ENCODE measurements around the gene HES3. TPM values are rescaled to one million over a fixed set of nuclear protein-coding genes. Genes with fewer than 3 reads are reported as not detected.

HES3 gene
- total RNA-seq, 1 donor, result not detected

DNA sequence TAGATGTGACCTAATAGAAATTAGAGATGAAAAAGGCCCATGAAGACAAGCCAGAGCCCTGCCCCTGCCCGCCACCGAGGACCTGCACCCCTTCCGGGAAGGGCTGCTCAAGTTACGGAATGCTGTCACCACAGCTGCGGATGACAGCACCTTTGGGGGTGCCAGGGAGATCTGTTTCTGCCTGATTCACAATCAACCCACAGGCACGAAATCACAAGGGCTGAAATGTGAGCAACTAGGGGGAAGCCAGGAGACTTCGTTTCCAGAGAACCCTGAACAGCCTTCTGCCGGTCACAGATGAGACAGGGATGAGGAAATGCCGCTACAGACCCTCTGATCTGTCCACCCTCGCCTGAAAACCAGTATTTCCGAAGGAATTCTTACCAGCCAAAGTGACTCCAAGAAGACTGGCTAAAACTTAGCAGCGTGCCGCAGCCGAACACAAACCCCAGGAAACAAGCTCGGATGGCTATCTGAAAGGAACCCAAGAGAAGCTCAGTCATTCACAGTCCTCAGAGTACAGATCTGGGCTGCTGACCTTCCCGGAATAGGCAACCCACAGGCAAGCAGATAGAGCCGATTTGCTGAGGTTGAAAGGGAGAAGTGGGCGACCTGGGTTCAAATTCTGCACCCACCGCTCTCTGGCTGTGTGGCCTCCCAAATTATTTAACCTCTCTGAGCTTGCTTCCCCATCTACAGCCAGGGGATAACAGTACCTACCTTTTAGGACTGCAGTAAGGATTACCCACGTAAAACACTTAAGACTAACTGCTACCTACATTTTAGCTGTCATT, 9.3 kb upstream of the HES3 start:
- H3K4me3 ChIP-seq (ENCODE audit: low read depth, low read length), result peak overlapping the region; percentile 83
- peak; percentile 33 for DNase-seq (ENCODE audit: low read depth)
- TF ChIP-seq, protein P1, sequence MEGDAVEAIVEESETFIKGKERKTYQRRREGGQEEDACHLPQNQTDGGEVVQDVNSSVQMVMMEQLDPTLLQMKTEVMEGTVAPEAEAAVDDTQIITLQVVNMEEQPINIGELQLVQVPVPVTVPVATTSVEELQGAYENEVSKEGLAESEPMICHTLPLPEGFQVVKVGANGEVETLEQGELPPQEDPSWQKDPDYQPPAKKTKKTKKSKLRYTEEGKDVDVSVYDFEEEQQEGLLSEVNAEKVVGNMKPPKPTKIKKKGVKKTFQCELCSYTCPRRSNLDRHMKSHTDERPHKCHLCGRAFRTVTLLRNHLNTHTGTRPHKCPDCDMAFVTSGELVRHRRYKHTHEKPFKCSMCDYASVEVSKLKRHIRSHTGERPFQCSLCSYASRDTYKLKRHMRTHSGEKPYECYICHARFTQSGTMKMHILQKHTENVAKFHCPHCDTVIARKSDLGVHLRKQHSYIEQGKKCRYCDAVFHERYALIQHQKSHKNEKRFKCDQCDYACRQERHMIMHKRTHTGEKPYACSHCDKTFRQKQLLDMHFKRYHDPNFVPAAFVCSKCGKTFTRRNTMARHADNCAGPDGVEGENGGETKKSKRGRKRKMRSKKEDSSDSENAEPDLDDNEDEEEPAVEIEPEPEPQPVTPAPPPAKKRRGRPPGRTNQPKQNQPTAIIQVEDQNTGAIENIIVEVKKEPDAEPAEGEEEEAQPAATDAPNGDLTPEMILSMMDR (IDR thresholded peaks at IDR 0.05; ENCODE audit: insufficient read depth, low read depth, low read length), result no peak

GRCh38 chr1:6235296-6235677, 8.7 kb upstream of the HES3 start:
- TF ChIP-seq, protein P1 (IDR thresholded peaks at IDR 0.05; ENCODE audit: insufficient read depth, low read depth, low read length), result no peak
- DNase-seq (ENCODE audit: low read depth), result no peak
- H3K4me3 ChIP-seq (ENCODE audit: low read depth, low read length), result peak overlapping the region; percentile 83

GRCh38 chr1:6237093-6237492, 6.9 kb upstream of the HES3 start:
- no peak for DNase-seq (ENCODE audit: low read depth)
- H3K4me3 ChIP-seq (ENCODE audit: low read depth, low read length), result no peak overlapping the region

DNA sequence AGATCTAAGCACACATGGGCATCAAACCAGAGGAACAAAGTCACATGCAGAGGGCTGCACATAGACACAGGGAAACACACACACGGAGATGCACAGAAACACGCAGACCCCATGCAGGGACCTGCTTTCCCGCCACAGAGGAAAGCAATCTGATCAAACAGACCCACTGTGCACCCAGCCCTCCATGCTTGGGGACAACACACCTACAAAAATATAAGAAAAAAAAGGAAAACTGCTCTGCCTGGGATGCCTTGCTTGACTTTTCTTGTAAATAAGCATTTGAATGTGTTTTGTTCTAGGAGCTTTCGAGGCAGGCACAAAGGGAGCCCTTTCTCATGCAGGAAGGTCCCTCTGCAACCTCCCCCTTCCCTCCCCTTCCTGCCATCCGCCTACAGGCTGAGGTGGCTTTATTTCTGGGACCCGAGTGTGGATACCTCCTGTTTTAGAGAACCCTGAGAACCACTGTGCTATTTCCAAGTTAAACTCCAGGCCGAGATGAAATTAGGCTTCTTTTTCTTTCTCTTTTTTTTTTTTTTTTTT, 4.7 kb upstream of the HES3 start:
- TF ChIP-seq, protein P1 (IDR thresholded peaks at IDR 0.05; ENCODE audit: insufficient read depth, low read depth, low read length), result no peak
- no peak for DNase-seq (ENCODE audit: low read depth)
- H3K4me3 ChIP-seq (ENCODE audit: low read depth, low read length), result no peak overlapping the region

More at GRCh38 chr1:6237093-6237492, 6.9 kb upstream of the HES3 start:
- TF ChIP-seq, protein P1 (IDR thresholded peaks at IDR 0.05; ENCODE audit: insufficient read depth, low read depth, low read length), result no peak

DNA sequence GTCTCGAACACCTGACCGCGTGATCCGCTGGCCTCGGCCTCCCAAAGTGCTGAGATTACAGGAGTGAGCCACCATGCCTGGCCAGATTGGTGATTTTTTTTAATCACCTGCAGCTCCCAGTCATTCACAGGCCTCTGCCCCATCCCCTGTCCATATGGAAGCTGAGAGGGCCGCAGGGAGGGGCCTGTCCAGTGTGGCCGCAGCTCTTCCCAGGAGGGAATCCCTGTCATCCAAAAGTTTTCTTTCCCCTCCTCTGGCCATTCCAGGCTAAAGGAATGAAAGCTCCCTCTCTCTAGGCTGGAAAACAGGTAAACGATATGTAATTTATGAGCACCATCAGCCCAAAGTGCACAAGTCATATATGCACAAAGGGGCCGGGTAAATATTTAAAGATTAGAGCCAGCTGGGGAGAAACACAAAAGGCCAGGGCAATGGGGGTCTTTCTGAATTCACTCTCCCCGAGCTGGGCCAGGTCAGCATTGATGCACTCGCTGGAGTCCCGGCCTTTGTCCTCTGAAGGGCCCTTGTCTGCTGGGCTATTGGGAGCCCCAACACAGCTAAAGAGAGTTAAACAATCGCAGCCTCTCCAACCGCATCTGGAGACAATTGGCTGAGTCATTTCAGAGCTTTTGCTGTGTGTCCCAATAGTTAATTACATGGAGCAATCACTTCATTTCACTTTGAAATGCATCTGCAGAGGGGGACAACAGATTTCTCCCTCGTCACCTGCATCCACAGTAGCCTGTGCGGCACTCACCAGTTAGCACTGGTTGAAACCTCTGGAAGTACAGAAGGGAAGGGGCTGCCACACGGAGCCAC, 3.8 kb upstream of the HES3 start:
- DNase-seq (ENCODE audit: low read depth), result peak; percentile 42
- TF ChIP-seq, protein P1 (IDR thresholded peaks at IDR 0.05; ENCODE audit: insufficient read depth, low read depth, low read length), result no peak
- no peak overlapping the region for H3K4me3 ChIP-seq (ENCODE audit: low read depth, low read length)

GRCh38 chr1:6241107-6241886, 2.7 kb upstream of the HES3 start:
- no peak overlapping the region for H3K4me3 ChIP-seq (ENCODE audit: low read depth, low read length)
- TF ChIP-seq, protein P1 (IDR thresholded peaks at IDR 0.05; ENCODE audit: insufficient read depth, low read depth, low read length), result no peak
- DNase-seq (ENCODE audit: low read depth), result no peak

All from fibroblast of villous mesenchyme (primary cell).